Esophagus muscularis mucosa (tissue), 3 donors: Measurements from ENCODE around the gene KLHL21.

Experiments used
- POLR2AphosphoS5 ChIP-seq, 2 donors: sonication (generic); formaldehyde crosslinking; IDR thresholded peaks; one replicate each; pipeline ENCODE4 v1.6.1; 2017; ENCODE audit warnings: antibody characterized with exemption in 2 of 2
- TF ChIP-seq, protein P1 (sequence below), 3 experiments: fragments of 200-600 bp in 2 of 3; fragments of 450-650 bp in 1 of 3; sonication (generic) in 2 of 3; IDR thresholded peaks; one replicate each; pipeline ENCODE4 v1.5.1; 2017 to 2019; ENCODE audit warnings: antibody characterized with exemption in 3 of 3, mild to moderate bottlenecking in 2 of 3, moderate library complexity in 1 of 3

DNA sequence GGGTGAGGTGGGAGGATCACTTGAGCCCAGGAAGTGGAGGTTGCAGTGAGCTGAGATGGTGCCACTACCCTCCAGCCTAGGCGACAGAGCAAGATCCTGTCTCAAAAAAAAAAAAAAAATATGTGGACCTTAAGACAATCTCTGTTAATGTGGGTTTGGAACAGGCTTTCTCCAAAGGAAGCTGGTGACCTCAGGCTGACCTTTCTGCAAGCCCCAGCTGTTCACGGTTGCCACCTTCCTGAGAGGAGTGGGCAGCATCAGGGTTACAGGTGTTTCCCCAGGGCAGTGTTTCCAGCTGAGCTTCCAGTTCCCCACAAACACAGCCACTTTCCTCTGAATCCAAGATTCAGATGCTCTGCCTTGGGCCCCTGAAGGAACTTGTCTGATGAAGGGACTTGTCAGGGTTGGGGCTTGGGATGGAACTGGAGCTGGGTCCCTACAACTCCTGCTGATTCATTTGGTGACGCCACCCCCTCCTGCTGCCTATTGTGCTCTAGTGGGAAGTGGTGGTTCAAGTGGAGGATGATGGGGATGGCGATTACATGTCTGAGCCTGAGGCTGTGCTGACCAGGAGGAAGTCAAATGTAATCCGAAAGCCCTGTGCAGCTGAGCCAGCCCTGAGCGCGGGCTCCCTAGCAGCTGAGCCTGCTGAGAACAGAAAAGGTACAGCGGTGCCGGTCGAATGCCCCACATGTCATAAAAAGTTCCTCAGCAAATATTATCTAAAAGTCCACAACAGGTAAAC is 20.9 kb downstream of the KLHL21 start:
- TF ChIP-seq, protein P1, sequence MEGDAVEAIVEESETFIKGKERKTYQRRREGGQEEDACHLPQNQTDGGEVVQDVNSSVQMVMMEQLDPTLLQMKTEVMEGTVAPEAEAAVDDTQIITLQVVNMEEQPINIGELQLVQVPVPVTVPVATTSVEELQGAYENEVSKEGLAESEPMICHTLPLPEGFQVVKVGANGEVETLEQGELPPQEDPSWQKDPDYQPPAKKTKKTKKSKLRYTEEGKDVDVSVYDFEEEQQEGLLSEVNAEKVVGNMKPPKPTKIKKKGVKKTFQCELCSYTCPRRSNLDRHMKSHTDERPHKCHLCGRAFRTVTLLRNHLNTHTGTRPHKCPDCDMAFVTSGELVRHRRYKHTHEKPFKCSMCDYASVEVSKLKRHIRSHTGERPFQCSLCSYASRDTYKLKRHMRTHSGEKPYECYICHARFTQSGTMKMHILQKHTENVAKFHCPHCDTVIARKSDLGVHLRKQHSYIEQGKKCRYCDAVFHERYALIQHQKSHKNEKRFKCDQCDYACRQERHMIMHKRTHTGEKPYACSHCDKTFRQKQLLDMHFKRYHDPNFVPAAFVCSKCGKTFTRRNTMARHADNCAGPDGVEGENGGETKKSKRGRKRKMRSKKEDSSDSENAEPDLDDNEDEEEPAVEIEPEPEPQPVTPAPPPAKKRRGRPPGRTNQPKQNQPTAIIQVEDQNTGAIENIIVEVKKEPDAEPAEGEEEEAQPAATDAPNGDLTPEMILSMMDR (IDR thresholded peaks at IDR 0.05) = no peak
- TF ChIP-seq POLR2AphosphoS5 (IDR thresholded peaks at IDR 0.05) = no peak
